D341Med (cell line): ENCODE results near the gene MED12L.

Experiments used
- DNase-seq: peaks from one replicate; pipeline ENCODE4 v3.0.0; 2012; ENCODE audit warnings: low spot score

MED12L gene

GRCh38 chr3:151171145-151171757 is 85.8 kb downstream of the MED12L start:
- DNase-seq = no peak

- no peak for DNase-seq
Measured at GRCh38 chr3:151174351-151174750, 88.9 kb downstream of the MED12L start.

GRCh38 chr3:151175952-151176351 is 90.5 kb downstream of the MED12L start:
- no peak for DNase-seq

- no peak for DNase-seq
Measured at GRCh38 chr3:151178208-151178845, 92.9 kb downstream of the MED12L start.

GRCh38 chr3:151182349-151183079 is 97.0 kb downstream of the MED12L start:
- no peak for DNase-seq

- no peak for DNase-seq
Measured at GRCh38 chr3:151183265-151183671, 97.8 kb downstream of the MED12L start.

- DNase-seq = no peak
Measured at GRCh38 chr3:151191095-151191494, 105.6 kb downstream of the MED12L start.

- no peak for DNase-seq
Measured at GRCh38 chr3:151192545-151192944, 107.1 kb downstream of the MED12L start.

GRCh38 chr3:151195826-151196225 is 110.4 kb downstream of the MED12L start:
- no peak for DNase-seq

GRCh38 chr3:151196434-151196833 is 111.0 kb downstream of the MED12L start:
- no peak for DNase-seq

- no peak for DNase-seq
Measured at GRCh38 chr3:151197228-151197627, 111.8 kb downstream of the MED12L start.

GRCh38 chr3:151197981-151198767 is 112.7 kb downstream of the MED12L start:
- DNase-seq = no peak

- DNase-seq = no peak
Measured at GRCh38 chr3:151198849-151199248, 113.4 kb downstream of the MED12L start.

- no peak for DNase-seq
Measured at GRCh38 chr3:151199554-151200438, 114.3 kb downstream of the MED12L start.

- no peak for DNase-seq
Measured at GRCh38 chr3:151200586-151200985, 115.1 kb downstream of the MED12L start.

- no peak for DNase-seq
Measured at GRCh38 chr3:151201051-151201730, 115.7 kb downstream of the MED12L start.

GRCh38 chr3:151203051-151203420 is 117.6 kb downstream of the MED12L start, which contains the start of gene GPR171:
TSS of gene GPR171 (minus strand) at chr3:151203216. CDS start at chr3:151199386, 3,830 bp downstream.
- DNase-seq = no peak

- DNase-seq = no peak
Measured at GRCh38 chr3:151204530-151205402, 119.3 kb downstream of the MED12L start.

- no peak for DNase-seq
Measured at GRCh38 chr3:151205482-151205881, 120.0 kb downstream of the MED12L start.

GRCh38 chr3:151206201-151206600 is 120.7 kb downstream of the MED12L start:
- DNase-seq = no peak
